ENCODE data around the gene IGF2BP2. TPM values are rescaled to one million over a fixed set of nuclear protein-coding genes. Genes with fewer than 3 reads are reported as not detected.

The IGF2BP2 gene
- total RNA-seq, 1 donor from 2014 or later, result 101 TPM

- Mint-ChIP-seq H3K4me1 (ENCODE audit: unreplicated experiment) (peaks cover 14% of the 10 kb centered on the region), H3K27ac (ENCODE audit: unreplicated experiment) (no peak overlapping the region), H3K36me3 (ENCODE audit: unreplicated experiment) (peaks cover 16% of the 10 kb centered on the region), H3K4me3 (ENCODE audit: unreplicated experiment) (no peak overlapping the region), H3K27me3 (ENCODE audit: unreplicated experiment) (no peaks in the 10 kb centered on the region), H3K9me3 (ENCODE audit: unreplicated experiment) (peaks cover 10% of the 10 kb centered on the region)
- no peak for DNase-seq (ENCODE audit: extremely low spot score, unreplicated experiment)
- TF ChIP-seq CTCF (IDR thresholded peaks at IDR 0.05), result no peak
These were observed 5.4 kb upstream of the IGF2BP2 start for GRCh38 chr3:185830018-185830797.

- H3K4me1 Mint-ChIP-seq (ENCODE audit: unreplicated experiment), result peaks cover 14% of the 10 kb centered on the region
- TF ChIP-seq CTCF (IDR thresholded peaks at IDR 0.05), result no peak
- peaks cover 16% of the 10 kb centered on the region for H3K36me3 Mint-ChIP-seq (ENCODE audit: unreplicated experiment)
- DNase-seq (ENCODE audit: extremely low spot score, unreplicated experiment), result no peak
- peaks cover 10% of the 10 kb centered on the region for H3K9me3 Mint-ChIP-seq (ENCODE audit: unreplicated experiment)
- H3K27me3 Mint-ChIP-seq (ENCODE audit: unreplicated experiment), result no peaks in the 10 kb centered on the region
- H3K4me3 Mint-ChIP-seq (ENCODE audit: unreplicated experiment), result no peak overlapping the region
- no peak overlapping the region for H3K27ac Mint-ChIP-seq (ENCODE audit: unreplicated experiment)
These were observed 3.9 kb upstream of the IGF2BP2 start for GRCh38 chr3:185828755-185829154.

GRCh38 chr3:185827595-185828344 lies 2.9 kb upstream of the IGF2BP2 start:
- peaks cover 10% of the 10 kb centered on the region for H3K9me3 Mint-ChIP-seq (ENCODE audit: unreplicated experiment)

GRCh38 chr3:185825639-185826481 lies 1.0 kb upstream of the IGF2BP2 start:
- no peak for DNase-seq (ENCODE audit: extremely low spot score, unreplicated experiment)
- Mint-ChIP-seq H3K4me3 (ENCODE audit: unreplicated experiment) (peak overlapping the region; percentile 89), H3K9me3 (ENCODE audit: unreplicated experiment) (peaks cover 10% of the 10 kb centered on the region), H3K4me1 (ENCODE audit: unreplicated experiment) (peaks cover 27% of the 10 kb centered on the region), H3K36me3 (ENCODE audit: unreplicated experiment) (peaks cover 16% of the 10 kb centered on the region), H3K27me3 (ENCODE audit: unreplicated experiment) (no peaks in the 10 kb centered on the region), H3K27ac (ENCODE audit: unreplicated experiment) (peak overlapping the region; percentile 79)
- TF ChIP-seq CTCF (IDR thresholded peaks at IDR 0.05), result no peak

More at GRCh38 chr3:185827595-185828344, 2.9 kb upstream of the IGF2BP2 start:
- Mint-ChIP-seq H3K27me3 (ENCODE audit: unreplicated experiment) (no peaks in the 10 kb centered on the region), H3K36me3 (ENCODE audit: unreplicated experiment) (peaks cover 16% of the 10 kb centered on the region), H3K4me3 (ENCODE audit: unreplicated experiment) (no peak overlapping the region), H3K27ac (ENCODE audit: unreplicated experiment) (no peak overlapping the region), H3K4me1 (ENCODE audit: unreplicated experiment) (peaks cover 14% of the 10 kb centered on the region)
- no peak for TF ChIP-seq CTCF (IDR thresholded peaks at IDR 0.05)
- no peak for DNase-seq (ENCODE audit: extremely low spot score, unreplicated experiment)

Measured in osteocyte (in vitro differentiated cells).